Cardiac fibroblast (primary cell): Measurements from ENCODE around the gene AKAP17A.

ENCODE experiments used
- DNase-seq, 2 donors: peaks; one replicate each; pipeline versions ENCODE4 v3.0.0 to v3.0.0-alpha.2; 2010; ENCODE audit warnings: low read depth in 2 of 2
- H3K4me3 ChIP-seq, 2 donors: replicated peaks in 1 of 2; 1 replicate in 1 of 2; 2 replicates in 1 of 2; pipeline ENCODE4 v1.5.1; 2011; ENCODE audit warnings: low read depth in 2 of 2, low read length in 2 of 2, mild to moderate bottlenecking in 2 of 2, moderate library complexity in 1 of 2
- CTCF ChIP-seq: IDR thresholded peaks from one replicate; pipeline ENCODE4 v1.5.1; 2011; ENCODE audit warnings: low read depth, mild to moderate bottlenecking, low read length, inconsistent platforms

Gene AKAP17A

GRCh38 chrX:1576201-1576992 lies 15.0 kb upstream of the AKAP17A start:
- H3K4me3 ChIP-seq, result no peak overlapping the region
- no peak for TF ChIP-seq CTCF
- DNase-seq, result no peak

GRCh38 chrX:1577845-1578244 lies 13.6 kb upstream of the AKAP17A start:
- no peak for DNase-seq
- TF ChIP-seq CTCF, result no peak
- no peak overlapping the region for H3K4me3 ChIP-seq

- no peak for TF ChIP-seq CTCF
- no peak overlapping the region for H3K4me3 ChIP-seq
- DNase-seq, result no peak
Measured at GRCh38 chrX:1578511-1579173, 12.8 kb upstream of the AKAP17A start.

- TF ChIP-seq CTCF, result peak; percentile 90
- peak; percentile 40 to 71 for DNase-seq
- H3K4me3 ChIP-seq, result no peak overlapping the region
Measured at GRCh38 chrX:1581132-1581531, 10.3 kb upstream of the AKAP17A start.

GRCh38 chrX:1582686-1583437 lies 8.5 kb upstream of the AKAP17A start:
- no peak for TF ChIP-seq CTCF
- peak in 1 of 2 donors; percentile 68 for DNase-seq
- H3K4me3 ChIP-seq, result no peak overlapping the region

- no peak for TF ChIP-seq CTCF
- no peak for DNase-seq
- H3K4me3 ChIP-seq, result no peak overlapping the region
Measured at GRCh38 chrX:1584237-1585011, 7.0 kb upstream of the AKAP17A start.
